Peyer's patch (tissue), 4 donors: ENCODE measurements around the gene CLSTN1. TPM values are rescaled to one million over a fixed set of nuclear protein-coding genes. Genes with fewer than 3 reads are reported as not detected.
"Not testable (repeated sequence)": the region's sequence is repeated elsewhere in the genome, so short reads cannot be mapped to it uniquely, and the experiment has no call there.

Experiments used
- DNase-seq, 3 donors: peaks; one replicate each; pipeline ENCODE4 v3.0.0-alpha.2; 2017 to 2019
- H3K27ac ChIP-seq, 4 donors: fragments of 200-600 bp; sonication (generic); one replicate each; pipeline ENCODE4 v1.5.1; 2016 to 2019
- H3K27me3 ChIP-seq, 2 donors: fragments of 200-600 bp; sonication (generic); one replicate each; pipeline ENCODE4 v1.5.1; 2019
- H3K36me3 ChIP-seq, 3 donors: fragments of 200-600 bp; sonication (generic); one replicate each; pipeline ENCODE4 v1.5.1; 2016 to 2019
- H3K4me1 ChIP-seq, 4 donors: fragments of 200-600 bp; sonication (generic); one replicate each; pipeline ENCODE4 v1.5.1; 2016 to 2019
- H3K4me3 ChIP-seq, 4 donors: fragments of 200-600 bp; sonication (generic); 1 replicate in 3 of 4; 2 replicates in 1 of 4; pipeline ENCODE4 v1.5.1; 2016 to 2019; ENCODE audit warnings: mild to moderate bottlenecking in 1 of 4
- H3K9me3 ChIP-seq, 4 donors: fragments of 200-600 bp; sonication (generic); one replicate each; pipeline ENCODE4 v1.5.1; 2016 to 2019; ENCODE audit warnings: mild to moderate bottlenecking in 1 of 4
- POLR2A ChIP-seq, 2 donors: fragments of 450-650 bp; IDR thresholded peaks; one replicate each; pipeline ENCODE4 v1.5.1; 2017; ENCODE audit warnings: antibody characterized with exemption in 2 of 2, mild to moderate bottlenecking in 2 of 2, moderate library complexity in 2 of 2
- total RNA-seq, 4 donors: library from RNA; depleted of rRNA; stranded (reverse); fragments of >200 nt; gene quantifications; one replicate each; pipeline ENCODE4 v1.1.0, GENCODE V29; 2016
- TF ChIP-seq, protein P1 (sequence below), 6 experiments: fragments of 450-650 bp in 4 of 6; fragments of 200-600 bp in 2 of 6; sonication (generic) in 1 of 6; IDR thresholded peaks; one replicate each; pipeline ENCODE4 v1.5.1; 2017 to 2019; ENCODE audit warnings: antibody characterized with exemption in 6 of 6, mild to moderate bottlenecking in 3 of 6, moderate library complexity in 1 of 6

The CLSTN1 gene
- total RNA-seq, 4 donors from 2014 or later, result 47.9 to 107 (median 103) TPM

- no peaks in the 10 kb centered on the region for H3K27me3 ChIP-seq
- peaks cover 0 to 21% (median 0%) of the 10 kb centered on the region in 3 donors for H3K36me3 ChIP-seq
- H3K27ac ChIP-seq, result peak overlapping the region; percentile 81 to 93 (median 88)
- DNase-seq, result peak in 2 of 3 donors; percentile 97 to 98
- no peak for TF ChIP-seq POLR2A (IDR thresholded peaks at IDR 0.05)
- TF ChIP-seq, protein P1, sequence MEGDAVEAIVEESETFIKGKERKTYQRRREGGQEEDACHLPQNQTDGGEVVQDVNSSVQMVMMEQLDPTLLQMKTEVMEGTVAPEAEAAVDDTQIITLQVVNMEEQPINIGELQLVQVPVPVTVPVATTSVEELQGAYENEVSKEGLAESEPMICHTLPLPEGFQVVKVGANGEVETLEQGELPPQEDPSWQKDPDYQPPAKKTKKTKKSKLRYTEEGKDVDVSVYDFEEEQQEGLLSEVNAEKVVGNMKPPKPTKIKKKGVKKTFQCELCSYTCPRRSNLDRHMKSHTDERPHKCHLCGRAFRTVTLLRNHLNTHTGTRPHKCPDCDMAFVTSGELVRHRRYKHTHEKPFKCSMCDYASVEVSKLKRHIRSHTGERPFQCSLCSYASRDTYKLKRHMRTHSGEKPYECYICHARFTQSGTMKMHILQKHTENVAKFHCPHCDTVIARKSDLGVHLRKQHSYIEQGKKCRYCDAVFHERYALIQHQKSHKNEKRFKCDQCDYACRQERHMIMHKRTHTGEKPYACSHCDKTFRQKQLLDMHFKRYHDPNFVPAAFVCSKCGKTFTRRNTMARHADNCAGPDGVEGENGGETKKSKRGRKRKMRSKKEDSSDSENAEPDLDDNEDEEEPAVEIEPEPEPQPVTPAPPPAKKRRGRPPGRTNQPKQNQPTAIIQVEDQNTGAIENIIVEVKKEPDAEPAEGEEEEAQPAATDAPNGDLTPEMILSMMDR (IDR thresholded peaks at IDR 0.05), result no peak
- peaks cover 0 to 63% (median 22%) of the 10 kb centered on the region in 4 donors for H3K4me1 ChIP-seq
- no peaks in the 10 kb centered on the region for H3K9me3 ChIP-seq
- peak overlapping the region; percentile 22 to 50 (median 45) for H3K4me3 ChIP-seq
Measured at GRCh38 chr1:9717193-9718005, 106.4 kb downstream of the CLSTN1 start.

DNA sequence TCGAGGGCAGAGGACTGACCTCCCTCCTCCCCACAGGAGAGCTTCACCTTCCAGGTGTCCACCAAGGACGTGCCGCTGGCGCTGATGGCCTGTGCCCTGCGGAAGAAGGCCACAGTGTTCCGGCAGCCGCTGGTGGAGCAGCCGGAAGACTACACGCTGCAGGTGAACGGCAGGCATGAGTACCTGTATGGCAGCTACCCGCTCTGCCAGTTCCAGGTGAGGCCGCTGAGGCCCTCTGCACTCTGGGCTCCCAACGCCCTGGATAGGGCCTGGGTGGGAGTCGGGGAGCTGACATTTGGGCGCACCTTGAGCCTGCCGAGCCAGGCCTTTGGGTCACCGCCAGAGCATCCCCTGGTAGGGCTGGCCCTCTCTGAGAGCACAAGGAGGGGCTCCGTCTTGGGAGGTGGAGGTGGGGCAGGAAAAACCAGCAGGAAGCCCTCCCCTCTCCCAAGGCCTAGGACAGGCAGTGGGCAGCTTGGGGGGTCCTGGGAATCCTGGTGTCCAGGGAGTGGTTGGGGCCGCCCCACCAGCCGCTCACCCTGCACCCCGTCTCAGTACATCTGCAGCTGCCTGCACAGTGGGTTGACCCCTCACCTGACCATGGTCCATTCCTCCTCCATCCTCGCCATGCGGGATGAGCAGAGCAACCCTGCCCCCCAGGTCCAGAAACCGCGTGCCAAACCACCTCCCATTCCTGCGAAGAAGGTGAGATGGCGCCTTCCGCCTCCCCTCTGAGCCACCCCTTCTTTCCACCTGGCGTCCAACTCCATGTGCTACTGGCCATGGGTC is 107.2 kb downstream of the CLSTN1 start:
- H3K4me3 ChIP-seq, result peak overlapping the region; percentile 22 to 50 (median 45)
- H3K4me1 ChIP-seq, result peaks cover 0 to 61% (median 20%) of the 10 kb centered on the region in 4 donors
- H3K9me3 ChIP-seq, result no peaks in the 10 kb centered on the region
- H3K27ac ChIP-seq, result peak overlapping the region; percentile 81 to 93 (median 88)
- DNase-seq, result peak in 2 of 3 donors; percentile 42 to 59
- peaks cover 0 to 13% (median 0%) of the 10 kb centered on the region in 3 donors for H3K36me3 ChIP-seq
- no peaks in the 10 kb centered on the region for H3K27me3 ChIP-seq
- no peak for TF ChIP-seq POLR2A (IDR thresholded peaks at IDR 0.05)
- TF ChIP-seq, protein P1 (IDR thresholded peaks at IDR 0.05), result no peak

DNA sequence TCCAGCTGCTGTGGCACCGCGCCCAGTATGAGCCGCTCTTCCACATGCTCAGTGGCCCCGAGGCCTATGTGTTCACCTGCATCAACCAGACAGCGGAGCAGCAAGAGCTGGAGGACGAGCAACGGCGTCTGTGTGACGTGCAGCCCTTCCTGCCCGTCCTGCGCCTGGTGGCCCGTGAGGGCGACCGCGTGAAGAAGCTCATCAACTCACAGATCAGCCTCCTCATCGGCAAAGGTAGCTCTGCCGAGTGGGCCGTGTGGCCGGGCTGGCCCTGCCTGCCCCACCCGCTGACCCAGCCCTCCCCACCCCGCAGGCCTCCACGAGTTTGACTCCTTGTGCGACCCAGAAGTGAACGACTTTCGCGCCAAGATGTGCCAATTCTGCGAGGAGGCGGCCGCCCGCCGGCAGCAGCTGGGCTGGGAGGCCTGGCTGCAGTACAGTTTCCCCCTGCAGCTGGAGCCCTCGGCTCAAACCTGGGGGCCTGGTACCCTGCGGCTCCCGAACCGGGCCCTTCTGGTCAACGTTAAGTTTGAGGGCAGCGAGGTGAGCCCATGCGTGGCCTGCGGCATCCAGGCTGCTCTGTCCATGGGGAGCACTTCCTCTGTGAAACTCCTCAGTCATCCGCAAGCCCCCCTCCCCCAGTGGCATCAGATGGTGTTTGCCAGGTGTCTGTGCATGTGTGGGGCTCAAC is 108.1 kb downstream of the CLSTN1 start:
- H3K4me3 ChIP-seq, result peak overlapping the region in 1 of 4 donors; percentile 43
- H3K27ac ChIP-seq, result peak overlapping the region; percentile 81 to 93 (median 88)
- H3K36me3 ChIP-seq, result peaks cover 0 to 13% (median 0%) of the 10 kb centered on the region in 3 donors
- TF ChIP-seq, protein P1 (IDR thresholded peaks at IDR 0.05), result no peak
- TF ChIP-seq POLR2A (IDR thresholded peaks at IDR 0.05), result no peak
- peaks cover 0 to 53% (median 19%) of the 10 kb centered on the region in 4 donors for H3K4me1 ChIP-seq
- no peaks in the 10 kb centered on the region for H3K27me3 ChIP-seq
- peak in 2 of 3 donors; percentile 73 to 75 for DNase-seq
- H3K9me3 ChIP-seq, result no peaks in the 10 kb centered on the region

GRCh38 chr1:9714257-9714718 is 109.5 kb downstream of the CLSTN1 start:
- Histone ChIP-seq H3K36me3 (peaks cover 0 to 8% (median 0%) of the 10 kb centered on the region in 3 donors), H3K27ac (peak overlapping the region in 1 of 4 donors; percentile 93), H3K9me3 (no peaks in the 10 kb centered on the region), H3K4me3 (no peak overlapping the region), H3K27me3 (no peaks in the 10 kb centered on the region), H3K4me1 (peaks cover 0 to 44% (median 18%) of the 10 kb centered on the region in 4 donors)
- no peak for TF ChIP-seq POLR2A (IDR thresholded peaks at IDR 0.05)
- TF ChIP-seq, protein P1 (IDR thresholded peaks at IDR 0.05), result no peak
- peak in 2 of 3 donors; percentile 54 to 73 for DNase-seq

GRCh38 chr1:9712767-9713166 is 111.0 kb downstream of the CLSTN1 start:
- peaks cover 0 to 30% (median 6%) of the 10 kb centered on the region in 4 donors for H3K4me1 ChIP-seq
- H3K36me3 ChIP-seq, DNase-seq, H3K27ac ChIP-seq, H3K27me3 ChIP-seq, H3K9me3 ChIP-seq, H3K4me3 ChIP-seq: not testable (repeated sequence)
